HepG2 (cell line): ENCODE measurements around the gene ZNHIT1. TPM values are rescaled to one million over a fixed set of nuclear protein-coding genes. Genes with fewer than 3 reads are reported as not detected.
A peak's percentile ranks its signal among the peaks of the same experiment; 100 is the strongest.

ENCODE experiments used
- ATAC-seq: fragments of 200-7000 bp; cut with Tn5 transposase; 3 replicates; pipeline ENCODE4 v1.9.1; 2020; ENCODE audit warnings: mild to moderate bottlenecking, moderate library complexity
- BruUV-seq: library from RNA; stranded (reverse); fragments of 400-500 nt; replicated peaks from 2 replicates; lab custom pipeline; 2021; lab: Mats Ljungman, UMichigan
- CTCF ChIA-PET: fragments of 300-600 bp; formaldehyde crosslinking; extraction: SDS; loops from one replicate; lab custom pipeline; 2021; ENCODE audit warnings: low total read pairs, inconsistent platforms, low intra/inter-chr PET ratio; lab: Yijun Ruan, JAX
- POLR2A ChIA-PET: fragments of 350-600 bp; sonication (Branson Sonifier 250); formaldehyde crosslinking; loops from one replicate; lab custom pipeline; 2020; ENCODE audit warnings: antibody characterized with exemption, inconsistent platforms; lab: Yijun Ruan, JAX
- DNase-seq: peaks from one replicate; pipeline ENCODE4 v3.0.0-alpha.2; 2015; ENCODE audit warnings: low spot score
- FAIRE-seq: peaks from 3 replicates; lab custom pipeline; 2011; peaks lifted over from hg19 to GRCh38; lab: Jason Lieb, UNC
- H2AFZ ChIP-seq: one replicate; pipeline ENCODE4 v1.6.1; 2011; ENCODE audit warnings: low read length, inconsistent platforms
- H3K27ac ChIP-seq: fragments of 300-600 bp; 3 replicates; pipeline ENCODE4 v1.8.0; 2011; ENCODE audit warnings: mixed run types, mild to moderate bottlenecking, mixed read lengths, low read length, inconsistent platforms; ENCODE audit not compliant: insufficient read depth; ENCODE audit errors: extremely low read length
- H3K27me3 ChIP-seq, 2 experiments: fragments of 200-600 bp in 1 of 2; 2 replicates in 1 of 2; 3 replicates in 1 of 2; pipeline versions ENCODE4 v1.6.0 to v1.8.0; 2011; ENCODE audit warnings: low read length in 2 of 2, mild to moderate bottlenecking in 2 of 2, moderate library complexity in 2 of 2, inconsistent platforms in 1 of 2; ENCODE audit not compliant: insufficient read depth in 2 of 2, control insufficient read depth in 1 of 2
- H3K36me3 ChIP-seq, 2 experiments: fragments of 200-600 bp in 1 of 2; replicated peaks in 1 of 2; 2 replicates in 1 of 2; 3 replicates in 1 of 2; pipeline versions ENCODE4 v1.5.1 to v1.8.0; 2011; ENCODE audit warnings: low read length in 2 of 2, inconsistent platforms in 1 of 2; ENCODE audit not compliant: insufficient read depth in 2 of 2, control insufficient read depth in 1 of 2
- H3K4me1 ChIP-seq: 2 replicates; pipeline ENCODE4 v1.5.1; 2012; ENCODE audit warnings: low read length, inconsistent platforms; ENCODE audit not compliant: insufficient read depth
- H3K4me2 ChIP-seq: 2 replicates; pipeline ENCODE4 v1.6.0; 2011; ENCODE audit warnings: low read depth, low read length, inconsistent platforms
- H3K4me3 ChIP-seq, 3 experiments: fragments of 200-600 bp in 1 of 3; sonication (generic), shearing (Covaris generic) in 1 of 3; replicated peaks in 1 of 3; 2 replicates each; pipeline ENCODE4 v1.5.1; 2011 to 2016; ENCODE audit warnings: low read length in 3 of 3, inconsistent platforms in 2 of 3, low read depth in 2 of 3, mild to moderate bottlenecking in 2 of 3, control low read depth in 1 of 3, mixed read lengths in 1 of 3; ENCODE audit not compliant: insufficient read depth in 1 of 3
- H3K79me2 ChIP-seq: one replicate; pipeline ENCODE4 v1.6.1; 2011; ENCODE audit warnings: low read length, inconsistent platforms; ENCODE audit not compliant: insufficient read depth
- H3K9ac ChIP-seq: 2 replicates; pipeline ENCODE4 v1.6.0; 2011; ENCODE audit warnings: mild to moderate bottlenecking, low read depth, low read length, inconsistent platforms; ENCODE audit not compliant: insufficient read depth
- H3K9me3 ChIP-seq: 2 replicates; pipeline ENCODE4 v1.5.1; 2012; ENCODE audit warnings: mild to moderate bottlenecking, low read length
- H4K20me1 ChIP-seq: 2 replicates; pipeline ENCODE4 v1.6.0; 2011; ENCODE audit warnings: inconsistent platforms, mild to moderate bottlenecking, low read length, moderate library complexity; ENCODE audit not compliant: insufficient read depth
- ARID2 ChIP-seq: sonication (generic); formaldehyde crosslinking; IDR thresholded peaks from 2 replicates; pipeline ENCODE4 v1.8.1; 2022; ENCODE audit warnings: mild to moderate bottlenecking, missing genetic modification reagents, borderline replicate concordance
- GZF1 ChIP-seq: sonication (generic); formaldehyde crosslinking; IDR thresholded peaks from 2 replicates; pipeline ENCODE4 v1.5.1; 2020; ENCODE audit warnings: mild to moderate bottlenecking, missing genetic modification reagents
- HOXA7 ChIP-seq: sonication (generic); formaldehyde crosslinking; IDR thresholded peaks from 2 replicates; pipeline ENCODE4 v1.8.1; 2022; ENCODE audit warnings: mild to moderate bottlenecking, missing genetic modification reagents, moderate library complexity
- MTF1 ChIP-seq: sonication (generic); formaldehyde crosslinking; IDR thresholded peaks from 2 replicates; pipeline ENCODE4 v1.5.0; 2020; ENCODE audit warnings: missing genetic modification reagents
- POLR2A ChIP-seq, 2 experiments: IDR thresholded peaks; 2 replicates each; pipeline ENCODE4 v1.6.1; 2011; ENCODE audit warnings: low read depth in 2 of 2, low read length in 2 of 2, mild to moderate bottlenecking in 1 of 2, moderate library complexity in 1 of 2; ENCODE audit not compliant: insufficient read depth in 1 of 2
- SNAI1 ChIP-seq: sonication (generic); formaldehyde crosslinking; IDR thresholded peaks from 2 replicates; pipeline ENCODE4 v1.5.0; 2020; ENCODE audit warnings: mild to moderate bottlenecking, missing genetic modification reagents, borderline replicate concordance
- XRCC5 ChIP-seq: fragments of 200-400 bp; formaldehyde crosslinking; optimal IDR thresholded peaks from 2 replicates; pipeline ENCODE3; 2017; ENCODE audit warnings: mild to moderate bottlenecking, low read length
- ZBTB38 ChIP-seq: sonication (generic); formaldehyde crosslinking; IDR thresholded peaks from 2 replicates; pipeline ENCODE4 v1.5.1; 2020; ENCODE audit warnings: mild to moderate bottlenecking, missing genetic modification reagents
- ZNF709 ChIP-seq: sonication (generic); formaldehyde crosslinking; IDR thresholded peaks from 2 replicates; pipeline ENCODE4 v1.5.0; 2020; ENCODE audit warnings: mild to moderate bottlenecking, missing genetic modification reagents
- whole genome bisulfite sequencing: methylation state at CpG from one replicate; pipeline ENCODE4 v1.1.6; 2017; ENCODE audit warnings: low lambda C conversion rate; 5-methylcytosine and 5-hydroxymethylcytosine counted together
- in situ Hi-C: cut with HindIII; loops from 2 replicates; pipeline ENCODE4 v1.10.0; 2017; ENCODE audit warnings: low pct_unique_long_range_greater_than_20kb; ENCODE audit not compliant: extremely low pct_ligation_motif_present
- intact Hi-C: fragments of 100-400 bp; cut with micrococcal nuclease; formaldehyde crosslinking; loops from one replicate; pipeline ENCODE4 v1.10.0; 2022; ENCODE audit not compliant: unreplicated experiment
- polyA plus RNA-seq, 8 experiments: library from polyadenylated mRNA; depleted of rRNA in 3 of 8; stranded (reverse) in 7 of 8; unstranded in 1 of 8; fragments of >200 nt; fragmentation: Illumina TruSeq in 4 of 8; extraction: Trizol in 4 of 8; gene quantifications; 2 replicates each; pipeline versions ENCODE4 v1.2.1 to v1.2.3, GENCODE V29; 2011 to 2016; ENCODE audit warnings: low read depth in 4 of 8, missing spikeins in 1 of 8, mixed read lengths in 1 of 8; ENCODE audit not compliant: insufficient read depth in 1 of 8
- total RNA-seq, 5 experiments: library from RNA; depleted of rRNA; stranded (reverse); fragments of >200 nt; fragmentation: Illumina TruSeq; extraction: Trizol; gene quantifications; 2 replicates each; pipeline ENCODE4 v1.2.3, GENCODE V29; 2016; ENCODE audit warnings: low read depth in 1 of 5
- TF ChIP-seq, protein P1 (sequence below): sonication (generic); formaldehyde crosslinking; IDR thresholded peaks from 2 replicates; pipeline ENCODE4 v1.5.1; 2020; ENCODE audit warnings: missing genetic modification reagents, mild to moderate bottlenecking, borderline replicate concordance
- TF ChIP-seq, protein P2 (sequence below): sonication (generic); formaldehyde crosslinking; IDR thresholded peaks from 2 replicates; pipeline ENCODE4 v1.5.1; 2020; ENCODE audit warnings: missing genetic modification reagents, mild to moderate bottlenecking, borderline replicate concordance
- TF ChIP-seq, protein P3 (sequence below): IDR thresholded peaks from 2 replicates; pipeline ENCODE4 v1.6.1; 2016; ENCODE audit warnings: low read depth, borderline replicate concordance
- TF ChIP-seq, protein P4 (sequence below): sonication (generic); formaldehyde crosslinking; IDR thresholded peaks from 2 replicates; pipeline ENCODE4 v1.5.1; 2020; ENCODE audit warnings: missing genetic modification reagents, mild to moderate bottlenecking, borderline replicate concordance
- TF ChIP-seq, protein P5 (sequence below): sonication (generic); formaldehyde crosslinking; IDR thresholded peaks from 2 replicates; pipeline ENCODE4 v1.8.0; 2022; ENCODE audit warnings: low read depth, missing genetic modification reagents

ZNHIT1 gene
- total and polyA plus RNA-seq, 2 of the 13 experiments (the other 11 are each of a cell fraction or from before 2014, with no cell fraction given) = 32.5 to 64.5 TPM

DNA sequence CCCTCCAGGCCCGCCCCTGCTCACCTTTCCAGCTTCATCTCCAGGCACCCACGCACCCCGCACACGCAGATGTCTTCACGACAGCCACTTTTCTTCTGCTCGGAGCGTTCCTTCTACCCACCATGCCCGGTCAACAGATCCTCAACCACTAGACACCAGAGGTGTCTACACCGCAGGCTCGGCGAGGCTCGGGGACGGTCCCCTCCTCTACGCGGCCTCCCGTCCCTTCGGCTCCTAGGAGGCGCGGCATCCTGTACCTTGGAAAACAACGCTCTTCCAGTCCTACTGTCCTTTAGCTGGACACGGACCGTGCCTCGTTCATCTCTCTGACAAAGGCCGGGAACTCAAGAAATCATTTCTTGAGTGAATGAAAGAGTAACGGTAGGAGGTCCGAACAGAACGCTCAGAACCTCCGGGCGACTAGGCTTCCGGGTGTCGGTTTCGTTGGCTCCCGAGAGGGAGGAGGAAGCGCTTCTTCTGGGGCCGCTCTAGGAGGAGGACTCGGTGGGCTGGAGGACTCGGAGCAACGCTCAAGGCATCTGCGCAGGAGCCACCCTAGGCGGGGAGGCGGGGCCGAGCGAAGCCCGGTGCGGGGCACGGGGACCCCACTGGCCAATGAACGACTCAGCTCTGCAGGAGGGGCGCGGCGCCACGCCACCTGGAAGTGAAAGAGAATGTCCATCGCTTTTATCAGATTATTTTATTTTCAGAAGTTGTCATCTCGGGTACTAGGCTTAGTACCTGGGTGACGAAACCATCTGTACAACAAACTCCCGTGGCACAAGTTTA is 34.1 kb downstream of the ZNHIT1 start:
- Histone ChIP-seq H3K9me3 (no peaks in the 10 kb centered on the region), H3K36me3 (peaks cover 2 to 11% of the 10 kb centered on the region in 2 experiments; a peak in 1 of 5 replicates), H2AFZ (peak overlapping the region; percentile 82), H4K20me1 (peaks cover 3% of the 10 kb centered on the region; the same call in 1 of the 2 replicates), H3K79me2 (peaks cover 24% of the 10 kb centered on the region), H3K9ac (peak overlapping the region; percentile 84), H3K4me2 (peak overlapping the region; percentile 89), H3K27me3 (no peaks in the 10 kb centered on the region; a peak in 2 of 5 replicates), H3K4me3 (peak overlapping the region; percentile 86 to 99 (median 98)), H3K27ac (peak overlapping the region; percentile 76), H3K4me1 (peaks cover 14% of the 10 kb centered on the region)
- in situ Hi-C loops = no loop called here
- BruUV-seq = TSS peak; percentile 79
- intact Hi-C loops = no loop called here
- ChIA-PET CTCF (no interaction called here), POLR2A (interaction anchor here (0.6 to 2.3 kb wide), 10 partner anchors 9 to 1763 kb away, joined by 3 to 25 read pairs (median 4); partner anchors contain the start of genes CLDN15, IFT22, MOGAT3 and PLOD3)
- peak; percentile 99 for ATAC-seq
- peak; percentile 95 for DNase-seq
- WGBS = under 1% methylated on average over 43 of the region's 55 CpGs
- peak; percentile 92 for FAIRE-seq
- TF ChIP-seq, protein P1, sequence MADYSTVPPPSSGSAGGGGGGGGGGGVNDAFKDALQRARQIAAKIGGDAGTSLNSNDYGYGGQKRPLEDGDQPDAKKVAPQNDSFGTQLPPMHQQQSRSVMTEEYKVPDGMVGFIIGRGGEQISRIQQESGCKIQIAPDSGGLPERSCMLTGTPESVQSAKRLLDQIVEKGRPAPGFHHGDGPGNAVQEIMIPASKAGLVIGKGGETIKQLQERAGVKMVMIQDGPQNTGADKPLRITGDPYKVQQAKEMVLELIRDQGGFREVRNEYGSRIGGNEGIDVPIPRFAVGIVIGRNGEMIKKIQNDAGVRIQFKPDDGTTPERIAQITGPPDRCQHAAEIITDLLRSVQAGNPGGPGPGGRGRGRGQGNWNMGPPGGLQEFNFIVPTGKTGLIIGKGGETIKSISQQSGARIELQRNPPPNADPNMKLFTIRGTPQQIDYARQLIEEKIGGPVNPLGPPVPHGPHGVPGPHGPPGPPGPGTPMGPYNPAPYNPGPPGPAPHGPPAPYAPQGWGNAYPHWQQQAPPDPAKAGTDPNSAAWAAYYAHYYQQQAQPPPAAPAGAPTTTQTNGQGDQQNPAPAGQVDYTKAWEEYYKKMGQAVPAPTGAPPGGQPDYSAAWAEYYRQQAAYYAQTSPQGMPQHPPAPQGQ (CRISPR knock-in tag) = no peak
- TF ChIP-seq, protein P2, sequence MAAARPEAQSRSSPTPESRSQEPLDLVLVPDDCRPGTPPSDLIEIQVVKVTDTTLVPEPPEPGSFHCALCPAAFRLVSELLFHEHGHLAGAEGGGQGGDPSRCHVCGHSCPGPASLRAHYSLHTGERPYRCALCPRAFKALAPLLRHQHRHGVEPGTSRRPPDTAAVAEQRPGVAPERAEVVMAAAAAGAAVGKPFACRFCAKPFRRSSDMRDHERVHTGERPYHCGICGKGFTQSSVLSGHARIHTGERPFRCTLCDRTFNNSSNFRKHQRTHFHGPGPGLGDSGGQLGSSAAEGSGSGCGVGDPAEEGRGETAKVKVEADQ (CRISPR knock-in tag) = no peak
- TF ChIP-seq, protein P3, sequence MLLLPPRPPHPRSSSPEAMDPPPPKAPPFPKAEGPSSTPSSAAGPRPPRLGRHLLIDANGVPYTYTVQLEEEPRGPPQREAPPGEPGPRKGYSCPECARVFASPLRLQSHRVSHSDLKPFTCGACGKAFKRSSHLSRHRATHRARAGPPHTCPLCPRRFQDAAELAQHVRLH = no peak
- TF ChIP-seq ZBTB38 (CRISPR knock-in tag) = peak; percentile 80
- no peak; the same call in 1 of the 2 replicates for TF ChIP-seq ZNF709 (CRISPR knock-in tag)
- TF ChIP-seq HOXA7 = no peak
- peak; percentile 78 for TF ChIP-seq XRCC5
- TF ChIP-seq GZF1 = no peak
- TF ChIP-seq, protein P4, sequence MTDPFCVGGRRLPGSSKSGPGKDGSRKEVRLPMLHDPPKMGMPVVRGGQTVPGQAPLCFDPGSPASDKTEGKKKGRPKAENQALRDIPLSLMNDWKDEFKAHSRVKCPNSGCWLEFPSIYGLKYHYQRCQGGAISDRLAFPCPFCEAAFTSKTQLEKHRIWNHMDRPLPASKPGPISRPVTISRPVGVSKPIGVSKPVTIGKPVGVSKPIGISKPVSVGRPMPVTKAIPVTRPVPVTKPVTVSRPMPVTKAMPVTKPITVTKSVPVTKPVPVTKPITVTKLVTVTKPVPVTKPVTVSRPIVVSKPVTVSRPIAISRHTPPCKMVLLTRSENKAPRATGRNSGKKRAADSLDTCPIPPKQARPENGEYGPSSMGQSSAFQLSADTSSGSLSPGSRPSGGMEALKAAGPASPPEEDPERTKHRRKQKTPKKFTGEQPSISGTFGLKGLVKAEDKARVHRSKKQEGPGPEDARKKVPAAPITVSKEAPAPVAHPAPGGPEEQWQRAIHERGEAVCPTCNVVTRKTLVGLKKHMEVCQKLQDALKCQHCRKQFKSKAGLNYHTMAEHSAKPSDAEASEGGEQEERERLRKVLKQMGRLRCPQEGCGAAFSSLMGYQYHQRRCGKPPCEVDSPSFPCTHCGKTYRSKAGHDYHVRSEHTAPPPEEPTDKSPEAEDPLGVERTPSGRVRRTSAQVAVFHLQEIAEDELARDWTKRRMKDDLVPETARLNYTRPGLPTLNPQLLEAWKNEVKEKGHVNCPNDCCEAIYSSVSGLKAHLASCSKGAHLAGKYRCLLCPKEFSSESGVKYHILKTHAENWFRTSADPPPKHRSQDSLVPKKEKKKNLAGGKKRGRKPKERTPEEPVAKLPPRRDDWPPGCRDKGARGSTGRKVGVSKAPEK (CRISPR knock-in tag) = no peak
- no peak for TF ChIP-seq ARID2
- TF ChIP-seq POLR2A (IDR thresholded peaks at IDR 0.05; ENCODE audit: insufficient read depth in 1 of 2, low read depth in 2 of 2, low read length in 2 of 2) = peak; percentile 73 to 82
- TF ChIP-seq, protein P5, sequence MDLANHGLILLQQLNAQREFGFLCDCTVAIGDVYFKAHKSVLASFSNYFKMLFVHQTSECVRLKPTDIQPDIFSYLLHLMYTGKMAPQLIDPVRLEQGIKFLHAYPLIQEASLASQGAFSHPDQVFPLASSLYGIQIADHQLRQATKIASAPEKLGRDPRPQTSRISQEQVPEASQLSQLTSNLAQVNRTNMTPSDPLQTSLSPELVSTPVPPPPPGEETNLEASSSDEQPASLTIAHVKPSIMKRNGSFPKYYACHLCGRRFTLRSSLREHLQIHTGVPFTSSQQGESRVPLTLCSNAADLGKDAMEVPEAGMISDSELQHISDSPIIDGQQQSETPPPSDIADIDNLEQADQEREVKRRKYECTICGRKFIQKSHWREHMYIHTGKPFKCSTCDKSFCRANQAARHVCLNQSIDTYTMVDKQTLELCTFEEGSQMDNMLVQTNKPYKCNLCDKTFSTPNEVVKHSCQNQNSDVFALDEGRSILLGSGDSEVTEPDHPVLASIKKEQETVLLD (CRISPR knock-in tag) = no peak; the same call in 1 of the 2 replicates
- TF ChIP-seq MTF1 (CRISPR knock-in tag) = no peak
- no peak for TF ChIP-seq SNAI1 (CRISPR knock-in tag)
